Caco-2 (cell line): ENCODE measurements around the gene FRY. TPM values are rescaled to one million over a fixed set of nuclear protein-coding genes. Genes with fewer than 3 reads are reported as not detected.

Experiments
- BruUV-seq: library from RNA; stranded (reverse); fragments of 400-500 nt; replicated peaks from 2 replicates; lab custom pipeline; 2021; lab: Mats Ljungman, UMichigan
- CTCF ChIA-PET: fragments of 300-600 bp; sonication (Branson Sonifier 250); formaldehyde crosslinking; loops from one replicate; lab custom pipeline; 2022; ENCODE audit warnings: antibody characterized with exemption; lab: Charles Lee
- POLR2A ChIA-PET: fragments of 300-600 bp; sonication (Branson Sonifier 250); formaldehyde crosslinking; loops from one replicate; lab custom pipeline; 2022; ENCODE audit warnings: antibody characterized with exemption; lab: Charles Lee
- DNase-seq, 2 experiments: peaks; one replicate each; pipeline versions ENCODE4 v3.0.0 to v3.0.0-alpha.2; 2020 to 2022
- H3K27me3 ChIP-seq: replicated peaks from 2 replicates; pipeline ENCODE4 v1.6.0; 2011; ENCODE audit warnings: low read length; ENCODE audit not compliant: control insufficient read depth, insufficient read depth
- H3K36me3 ChIP-seq: 2 replicates; pipeline ENCODE4 v1.5.1; 2011; ENCODE audit warnings: low read length; ENCODE audit not compliant: control insufficient read depth, insufficient read depth
- H3K4me1 ChIP-seq: fragments of 250-450 bp; sonication (Bioruptor Pico); 2 replicates; pipeline ENCODE4 v1.5.1; 2020; ENCODE audit warnings: mild to moderate bottlenecking
- H3K4me3 ChIP-seq: 2 replicates; pipeline ENCODE4 v1.5.1; 2011; ENCODE audit warnings: low read depth, mild to moderate bottlenecking, control low read depth, low read length
- H3K9me3 ChIP-seq: fragments of 250-450 bp; sonication (Bioruptor Pico); 2 replicates; pipeline ENCODE4 v1.5.1; 2020; ENCODE audit warnings: mild to moderate bottlenecking, moderate library complexity
- H3K27ac Mint-ChIP-seq: one replicate; pipeline ENCODE4 v1.8.0; 2022; ENCODE audit warnings: mixed read lengths; ENCODE audit not compliant: unreplicated experiment
- H3K27me3 Mint-ChIP-seq: one replicate; pipeline ENCODE4 v1.8.0; 2022; ENCODE audit warnings: mixed read lengths; ENCODE audit not compliant: insufficient read depth, unreplicated experiment
- H3K36me3 Mint-ChIP-seq: one replicate; pipeline ENCODE4 v1.8.0; 2022; ENCODE audit warnings: mild to moderate bottlenecking, mixed read lengths; ENCODE audit not compliant: insufficient read depth, unreplicated experiment
- H3K4me1 Mint-ChIP-seq: one replicate; pipeline ENCODE4 v1.8.0; 2022; ENCODE audit warnings: low read depth, mixed read lengths; ENCODE audit not compliant: unreplicated experiment
- H3K4me3 Mint-ChIP-seq: one replicate; pipeline ENCODE4 v1.8.0; 2022; ENCODE audit warnings: mild to moderate bottlenecking, moderate library complexity, mixed read lengths; ENCODE audit not compliant: unreplicated experiment
- H3K9me3 Mint-ChIP-seq: one replicate; pipeline ENCODE4 v1.8.0; 2022; ENCODE audit warnings: mixed read lengths; ENCODE audit not compliant: unreplicated experiment
- CTCF ChIP-seq, 2 experiments: fragments of 200-600 bp in 1 of 2; IDR thresholded peaks; 1 replicate in 1 of 2; 2 replicates in 1 of 2; pipeline versions ENCODE4 v1.5.1 to v1.8.0; 2011 to 2022; ENCODE audit warnings: antibody characterized with exemption in 1 of 2, control low read depth in 1 of 2, inconsistent platforms in 1 of 2, low read depth in 1 of 2, low read length in 1 of 2, mild to moderate bottlenecking in 1 of 2, moderate library complexity in 1 of 2; ENCODE audit not compliant: insufficient read depth in 1 of 2, severe bottlenecking in 1 of 2, unreplicated experiment in 1 of 2
- intact Hi-C: fragments of 100-400 bp; cut with micrococcal nuclease; formaldehyde crosslinking; loops from one replicate; pipeline ENCODE4 v1.10.0; 2022; ENCODE audit not compliant: unreplicated experiment
- total RNA-seq: library from RNA; stranded (reverse); gene quantifications from 2 replicates; pipeline ENCODE4 v1.2.3, GENCODE V29; 2022

FRY gene
- total RNA-seq, 1 experiment from 2014 or later = 118 TPM

GRCh38 chr13:32173881-32174280, 142.3 kb downstream of the FRY start:
- H3K36me3 ChIP-seq = no peaks in the 10 kb centered on the region
- intact Hi-C loops = no loop called here
- H3K4me1 ChIP-seq = peaks cover 44% of the 10 kb centered on the region
- Mint-ChIP-seq H3K4me1 (peaks cover 32% of the 10 kb centered on the region), H3K27ac (no peak overlapping the region), H3K4me3 (no peak overlapping the region), H3K9me3 (no peaks in the 10 kb centered on the region), H3K27me3 (no peaks in the 10 kb centered on the region), H3K36me3 (no peaks in the 10 kb centered on the region)
- H3K4me3 ChIP-seq = no peak overlapping the region
- BruUV-seq = no TSS peak
- ChIA-PET CTCF (no interaction called here), POLR2A (no interaction called here)
- TF ChIP-seq CTCF (IDR thresholded peaks at IDR 0.05; ENCODE audit: insufficient read depth in 1 of 2, low read depth in 1 of 2, low read length in 1 of 2, severe bottlenecking in 1 of 2, unreplicated experiment in 1 of 2) = no peak
- no peaks in the 10 kb centered on the region for H3K27me3 ChIP-seq
- H3K9me3 ChIP-seq = no peaks in the 10 kb centered on the region
- no peak for DNase-seq

GRCh38 chr13:32174366-32174765, 142.8 kb downstream of the FRY start:
- ChIA-PET CTCF (no interaction called here), POLR2A (no interaction called here)
- no TSS peak for BruUV-seq
- no peak overlapping the region for H3K4me3 ChIP-seq
- no peaks in the 10 kb centered on the region for H3K36me3 ChIP-seq
- H3K36me3 Mint-ChIP-seq = no peaks in the 10 kb centered on the region
- peaks cover 32% of the 10 kb centered on the region for H3K4me1 Mint-ChIP-seq
- no peak overlapping the region for H3K27ac Mint-ChIP-seq
- H3K27me3 ChIP-seq = no peaks in the 10 kb centered on the region
- no peaks in the 10 kb centered on the region for H3K27me3 Mint-ChIP-seq
- H3K4me3 Mint-ChIP-seq = no peak overlapping the region
- H3K9me3 ChIP-seq = no peaks in the 10 kb centered on the region
- intact Hi-C loops = no loop called here
- no peak for TF ChIP-seq CTCF (IDR thresholded peaks at IDR 0.05; ENCODE audit: insufficient read depth in 1 of 2, low read depth in 1 of 2, low read length in 1 of 2, severe bottlenecking in 1 of 2, unreplicated experiment in 1 of 2)
- DNase-seq = no peak
- no peaks in the 10 kb centered on the region for H3K9me3 Mint-ChIP-seq
- peaks cover 43% of the 10 kb centered on the region for H3K4me1 ChIP-seq

- TF ChIP-seq CTCF (IDR thresholded peaks at IDR 0.05; ENCODE audit: insufficient read depth in 1 of 2, low read depth in 1 of 2, low read length in 1 of 2, severe bottlenecking in 1 of 2, unreplicated experiment in 1 of 2) = no peak
- ChIA-PET CTCF (interaction anchor here (0.8 to 3.0 kb wide), 4 partner anchors 10 to 50 kb away, joined by 3 to 15 read pairs (median 7); no protein-coding TSS in a partner anchor), POLR2A (interaction anchor here (0.6 kb wide), 1 partner anchor 31 kb away, joined by 5 read pairs; no protein-coding TSS in a partner anchor)
- Mint-ChIP-seq H3K4me1 (peaks cover 30% of the 10 kb centered on the region), H3K9me3 (no peaks in the 10 kb centered on the region), H3K4me3 (no peak overlapping the region), H3K36me3 (no peaks in the 10 kb centered on the region), H3K27ac (no peak overlapping the region), H3K27me3 (no peaks in the 10 kb centered on the region)
- Histone ChIP-seq H3K36me3 (no peaks in the 10 kb centered on the region), H3K27me3 (no peaks in the 10 kb centered on the region), H3K4me1 (peaks cover 34% of the 10 kb centered on the region), H3K9me3 (no peaks in the 10 kb centered on the region), H3K4me3 (no peak overlapping the region)
- intact Hi-C loops = no loop called here
- no TSS peak for BruUV-seq
- no peak for DNase-seq
These were observed 143.7 kb downstream of the FRY start for GRCh38 chr13:32175307-32175706.
